ENCODE data around the gene CAB39L. TPM values are rescaled to one million over a fixed set of nuclear protein-coding genes. Genes with fewer than 3 reads are reported as not detected.
A peak's percentile ranks its signal among the peaks of the same experiment; 100 is the strongest.

Gene CAB39L
- total RNA-seq, 2 experiments from 2014 or later: 9.6 to 28.6 TPM

GRCh38 chr13:49374585-49375290, 69.1 kb downstream of the CAB39L start:
- peak overlapping the region; percentile 45 for H3K4me3 ChIP-seq (ENCODE audit: low read depth, low read length, poor library complexity, severe bottlenecking)
- H3K36me3 ChIP-seq (ENCODE audit: insufficient read depth, low read length): peaks cover 13% of the 10 kb centered on the region
- H3K27ac ChIP-seq (ENCODE audit: low read depth, low read length, poor library complexity, severe bottlenecking): peak overlapping the region; percentile 98
- no peaks in the 10 kb centered on the region for H3K9me2 ChIP-seq (ENCODE audit: insufficient read depth, low read length)
- no peaks in the 10 kb centered on the region for H3K9me3 ChIP-seq (ENCODE audit: low read length)
- H3K79me2 ChIP-seq (ENCODE audit: insufficient read depth, low read depth, low read length): peaks cover 22% of the 10 kb centered on the region; the same call in 1 of the 2 replicates
- peak overlapping the region; percentile 54; the same call in 1 of the 2 replicates for H2AFZ ChIP-seq (ENCODE audit: low read length)
- intact Hi-C loops (cut with micrococcal nuclease; ENCODE audit: unreplicated experiment): loop anchor here (5.0 kb wide), 2 partner anchors 43 to 233 kb away; no protein-coding TSS in a partner anchor
- ChIA-PET CTCF (ENCODE audit: unreplicated experiment) (no interaction called here), POLR2A (interaction anchor here (0.6 to 10.8 kb wide), 16 partner anchors 8 to 234 kb away, joined by 3 to 139 read pairs (median 6); partner anchors contain the start of genes CAB39L and SETDB2)
- TF ChIP-seq EZH2phosphoT487 (IDR thresholded peaks at IDR 0.05; ENCODE audit: borderline replicate concordance, low read depth, low read length): no peak
- no peak for TF ChIP-seq CTCF (conservative IDR thresholded peaks at IDR 0.05; ENCODE audit: low read length)
- H3K4me1 ChIP-seq (ENCODE audit: insufficient read depth, low read length, poor library complexity, severe bottlenecking): peaks cover 71% of the 10 kb centered on the region
- peak overlapping the region; percentile 97 for H3K4me2 ChIP-seq (ENCODE audit: low read length)
- TSS peak; percentile 29 for BruUV-seq (replicated peaks)
- peak; percentile 23 for DNase-seq (ENCODE audit: low spot score)
- no peaks in the 10 kb centered on the region for H4K20me1 ChIP-seq (ENCODE audit: insufficient read depth, low read length)

- Histone ChIP-seq H3K27ac (ENCODE audit: low read depth, low read length, poor library complexity, severe bottlenecking) (peak overlapping the region; percentile 98), H3K79me2 (ENCODE audit: insufficient read depth, low read depth, low read length) (peaks cover 32% of the 10 kb centered on the region; the same call in 1 of the 2 replicates), H2AFZ (ENCODE audit: low read length) (peak overlapping the region; percentile 19; the same call in 1 of the 2 replicates), H4K20me1 (ENCODE audit: insufficient read depth, low read length) (no peaks in the 10 kb centered on the region), H3K9me3 (ENCODE audit: low read length) (no peaks in the 10 kb centered on the region), H3K36me3 (ENCODE audit: insufficient read depth, low read length) (peaks cover 13% of the 10 kb centered on the region), H3K9me2 (ENCODE audit: insufficient read depth, low read length) (no peaks in the 10 kb centered on the region), H3K4me1 (ENCODE audit: insufficient read depth, low read length, poor library complexity, severe bottlenecking) (peaks cover 81% of the 10 kb centered on the region), H3K4me3 (ENCODE audit: low read depth, low read length, poor library complexity, severe bottlenecking) (peak overlapping the region; percentile 54), H3K4me2 (ENCODE audit: low read length) (peak overlapping the region; percentile 97)
- no TSS peak for BruUV-seq (replicated peaks)
- CTCF ChIA-PET (ENCODE audit: unreplicated experiment): no interaction called here
- no peak for TF ChIP-seq EZH2phosphoT487 (IDR thresholded peaks at IDR 0.05; ENCODE audit: borderline replicate concordance, low read depth, low read length)
- TF ChIP-seq CTCF (conservative IDR thresholded peaks at IDR 0.05; ENCODE audit: low read length): no peak
- DNase-seq (ENCODE audit: low spot score): peak; percentile 25
- POLR2A ChIA-PET: interaction anchor here (0.6 to 10.8 kb wide), 10 partner anchors 8 to 255 kb away, joined by 3 to 139 read pairs (median 16); partner anchors contain the start of genes ARL11, CAB39L and SETDB2
- intact Hi-C loops (cut with micrococcal nuclease; ENCODE audit: unreplicated experiment): loop anchor here (2.0 to 5.0 kb wide), 3 partner anchors 44 to 234 kb away; no protein-coding TSS in a partner anchor
Measured at GRCh38 chr13:49373716-49374115, 70.1 kb downstream of the CAB39L start.
